Fibroblast of lung (primary cell): ENCODE results near the gene UVRAG.

Source experiments
- CTCF ChIP-seq, 2 donors: IDR thresholded peaks in 1 of 2; conservative IDR thresholded peaks in 1 of 2; 1 replicate in 1 of 2; 2 replicates in 1 of 2; pipeline ENCODE4 v1.5.1; 2011 to 2012; ENCODE audit warnings: low read length in 2 of 2, control low read depth in 1 of 2, inconsistent platforms in 1 of 2, low read depth in 1 of 2, mild to moderate bottlenecking in 1 of 2
- EZH2 ChIP-seq: IDR thresholded peaks from 2 replicates; pipeline ENCODE4 v1.5.1; 2012; ENCODE audit warnings: low read length, control low read depth, mild to moderate bottlenecking; ENCODE audit errors: missing control alignments

- no peak for TF ChIP-seq CTCF (conservative IDR thresholded peaks at IDR 0.05 in 1 of 2, IDR thresholded peaks at IDR 0.05 in 1 of 2; ENCODE audit: low read depth in 1 of 2, low read length in 2 of 2)
- TF ChIP-seq EZH2 = no peak
Measured at GRCh38 chr11:75853971-75854370, 39.0 kb downstream of the UVRAG start.
